Skin of body (tissue), 2 donors: ENCODE results near the gene PRPF19. TPM values are rescaled to one million over a fixed set of nuclear protein-coding genes. Genes with fewer than 3 reads are reported as not detected.

ENCODE experiments used
- DNase-seq: peaks from one replicate; lab custom pipeline; 2025; lab: John Stamatoyannopoulos, UW
- total RNA-seq: library from RNA; depleted of rRNA; stranded (reverse); fragments of >200 nt; gene quantifications from one replicate; pipeline ENCODE4 v1.2.3, GENCODE V29; 2014

PRPF19 gene
- total RNA-seq: 31.7 TPM

DNA sequence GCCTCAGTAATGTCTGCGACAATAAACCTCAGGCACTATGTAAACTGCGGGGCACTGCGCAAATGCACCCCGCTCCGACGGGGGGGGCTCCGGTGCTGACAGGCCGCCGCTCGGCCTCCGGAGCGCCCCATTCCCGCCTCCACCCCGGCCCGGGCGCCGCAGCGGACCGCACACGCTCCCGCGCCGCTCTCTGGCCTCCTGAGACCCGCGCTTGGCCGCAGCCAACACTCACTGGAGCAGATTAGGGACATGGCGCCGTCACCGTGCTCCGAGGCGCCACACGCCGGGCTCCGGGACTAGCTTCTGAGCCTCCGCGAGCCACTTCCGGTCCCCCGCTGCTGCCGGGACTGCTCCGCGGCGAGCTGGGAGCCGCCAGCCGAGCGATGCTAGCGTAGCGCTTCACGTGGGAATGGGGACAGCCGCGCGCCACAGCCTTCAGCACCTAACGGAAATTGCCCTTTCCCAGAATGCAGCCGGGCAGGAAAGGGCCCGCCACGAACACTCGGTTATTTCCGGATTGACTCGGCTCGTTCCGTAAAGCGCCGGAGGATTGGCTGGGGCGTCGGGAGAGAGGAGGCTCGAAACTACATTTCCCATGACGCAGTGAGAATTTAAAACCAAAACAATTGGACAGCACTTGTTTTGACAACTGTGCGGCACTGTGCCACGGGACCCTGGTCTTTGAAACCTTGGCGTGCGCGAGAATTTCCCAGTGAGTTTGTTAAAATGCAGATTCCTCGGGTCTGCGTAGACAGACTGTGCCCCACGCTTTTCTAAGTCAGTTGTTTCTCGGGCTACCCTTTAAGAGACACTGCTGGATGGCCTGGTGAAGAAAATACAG is at the start of gene PRPF19:
TSS of gene PRPF19 (minus strand) at position 454 of the 841 bp plus-strand sequence. CDS start at position 251, 203 bp downstream.
- peak; percentile 97 for DNase-seq

DNA sequence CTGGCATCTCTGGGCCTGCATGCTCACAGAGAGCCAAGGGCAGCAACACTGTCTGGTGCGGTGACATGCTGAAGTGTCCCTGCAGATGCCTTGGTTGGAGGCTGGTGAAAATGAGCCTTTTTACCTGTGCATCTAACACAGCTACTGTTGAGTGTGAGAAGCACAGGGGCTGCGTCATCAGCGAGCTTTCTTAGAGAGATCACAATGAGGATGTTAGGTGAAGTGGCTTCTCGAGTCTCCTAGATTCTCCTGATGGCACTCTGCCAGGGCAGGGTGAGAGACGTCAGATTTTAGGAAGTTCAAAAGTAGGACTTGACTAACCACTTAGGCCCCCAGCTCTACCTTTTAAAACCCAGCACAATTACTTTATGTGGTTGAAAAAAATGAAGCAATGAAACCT is 49.2 kb upstream of the PRPF19 start:
- DNase-seq: no peak

DNA sequence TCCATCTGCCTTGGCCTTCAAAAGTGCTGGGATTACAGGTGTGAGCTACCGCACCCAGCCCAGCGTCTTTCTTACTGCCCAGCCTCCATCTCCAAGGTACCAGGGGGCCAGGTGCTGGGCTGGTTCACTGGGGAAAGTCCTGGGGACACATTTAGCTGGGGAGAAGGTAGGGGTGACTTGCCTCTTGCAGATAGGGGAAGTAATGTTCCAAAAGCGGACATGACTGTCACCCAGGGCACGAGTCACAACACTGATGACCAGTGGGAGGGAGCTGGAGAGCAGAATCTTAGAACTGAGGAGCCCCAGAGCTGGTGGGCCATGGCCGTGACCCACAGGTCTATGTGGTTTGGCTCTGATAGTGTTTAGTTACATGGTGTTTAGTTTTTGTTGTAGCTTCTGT is 48.0 kb upstream of the PRPF19 start:
- no peak for DNase-seq

DNA sequence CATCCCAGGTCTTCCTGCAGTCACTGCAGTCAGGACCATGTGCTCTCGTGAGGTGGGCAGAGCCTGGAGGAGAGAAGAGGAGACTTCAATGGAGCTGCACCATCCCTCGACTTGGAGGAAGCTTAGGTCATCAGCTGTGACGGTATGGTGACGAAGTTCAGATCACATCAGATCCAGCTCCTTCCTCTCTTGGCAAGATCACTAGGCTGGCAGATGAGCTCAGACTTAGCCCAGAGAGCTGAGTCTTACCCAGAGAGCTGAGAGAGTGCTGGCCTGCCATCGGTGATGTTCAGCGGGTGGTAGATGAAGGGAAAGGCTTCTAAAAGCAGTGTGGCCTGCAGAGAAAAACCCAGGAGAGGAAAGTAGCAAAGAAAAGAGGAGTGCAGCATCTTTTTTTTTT is 47.4 kb upstream of the PRPF19 start:
- DNase-seq: no peak

DNA sequence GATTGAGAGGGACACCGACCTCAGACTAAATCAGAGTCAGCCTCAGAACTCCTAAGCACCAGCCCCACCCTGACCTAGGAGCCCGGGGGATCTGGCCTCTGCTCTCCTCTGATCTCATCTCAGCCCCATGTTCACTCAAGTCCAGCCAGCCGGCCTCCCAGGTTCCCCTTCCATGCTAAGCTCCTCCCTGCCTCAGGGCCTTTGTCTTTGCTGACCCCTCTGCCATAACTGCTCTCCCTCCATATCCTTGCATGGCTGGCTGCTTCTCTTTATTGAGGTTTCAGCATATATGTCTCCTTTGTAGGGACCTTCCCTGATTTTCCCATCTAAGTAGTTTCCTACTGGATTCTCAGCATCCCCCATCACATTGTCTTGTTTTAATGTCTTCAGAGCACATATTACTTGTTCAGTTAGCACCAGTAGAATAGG is 46.4 kb upstream of the PRPF19 start:
- DNase-seq: no peak

DNA sequence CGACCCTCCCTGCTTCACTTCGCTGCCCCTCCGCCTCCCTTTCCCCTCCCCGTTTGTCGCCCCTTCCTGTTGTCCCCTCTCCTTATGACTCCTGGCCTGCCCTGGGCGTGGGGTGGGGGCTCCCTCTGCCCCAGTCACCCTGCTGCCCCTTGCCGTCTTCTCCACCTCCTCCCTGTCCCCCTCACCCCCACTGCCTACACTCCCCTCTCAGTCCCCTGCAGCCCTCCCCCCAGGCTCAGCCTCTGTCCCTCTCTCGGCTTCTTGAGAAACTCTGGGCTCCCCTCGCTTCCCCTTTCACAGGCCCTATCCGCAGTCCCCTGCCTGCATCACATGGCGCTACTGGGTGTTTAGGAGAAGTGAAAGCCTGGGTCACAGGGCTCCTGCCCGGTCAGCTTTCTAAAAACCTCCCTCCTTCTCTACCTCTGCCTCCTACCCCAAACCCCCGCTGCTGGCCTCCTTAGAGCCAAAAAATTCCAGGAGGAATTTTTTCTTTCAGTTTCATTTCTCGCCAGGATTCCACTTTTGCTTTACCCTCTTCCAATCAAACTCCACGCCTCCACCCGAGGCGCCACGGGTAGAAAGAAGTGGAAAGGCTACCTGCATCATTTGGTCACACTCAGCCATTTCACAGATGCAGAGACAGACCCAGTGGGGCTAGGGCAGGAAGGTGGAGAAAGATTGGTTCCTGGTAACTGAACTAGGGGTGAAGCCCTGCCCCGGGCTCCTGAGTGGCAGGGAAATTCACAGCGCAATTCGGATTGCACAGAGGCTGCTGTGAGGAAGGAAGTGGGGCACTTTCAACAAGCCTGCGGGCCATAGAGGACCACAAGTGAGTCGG is 45.7 kb upstream of the PRPF19 start, which contains the start of gene SLC15A3:
TSS of gene SLC15A3 (minus strand) at position 273 of the 838 bp plus-strand sequence. CDS start 625 bp downstream, outside the sequence.
- peak; percentile 33 for DNase-seq

DNA sequence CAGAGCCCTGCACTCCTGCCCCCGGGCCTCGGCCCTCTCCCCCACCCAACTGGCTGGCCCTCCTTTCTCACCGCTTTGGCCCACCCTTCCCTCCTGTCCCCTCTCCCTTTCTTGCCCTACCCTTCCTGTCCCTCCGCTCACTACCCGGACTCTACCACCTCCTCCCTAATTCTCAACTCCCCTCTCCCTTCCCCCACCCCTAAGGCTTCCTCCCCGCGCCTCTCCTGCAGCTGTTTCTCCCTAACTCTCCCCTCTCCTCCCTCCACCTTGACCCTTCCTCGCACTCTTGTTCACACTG is 45.2 kb upstream of the PRPF19 start:
- no peak for DNase-seq

DNA sequence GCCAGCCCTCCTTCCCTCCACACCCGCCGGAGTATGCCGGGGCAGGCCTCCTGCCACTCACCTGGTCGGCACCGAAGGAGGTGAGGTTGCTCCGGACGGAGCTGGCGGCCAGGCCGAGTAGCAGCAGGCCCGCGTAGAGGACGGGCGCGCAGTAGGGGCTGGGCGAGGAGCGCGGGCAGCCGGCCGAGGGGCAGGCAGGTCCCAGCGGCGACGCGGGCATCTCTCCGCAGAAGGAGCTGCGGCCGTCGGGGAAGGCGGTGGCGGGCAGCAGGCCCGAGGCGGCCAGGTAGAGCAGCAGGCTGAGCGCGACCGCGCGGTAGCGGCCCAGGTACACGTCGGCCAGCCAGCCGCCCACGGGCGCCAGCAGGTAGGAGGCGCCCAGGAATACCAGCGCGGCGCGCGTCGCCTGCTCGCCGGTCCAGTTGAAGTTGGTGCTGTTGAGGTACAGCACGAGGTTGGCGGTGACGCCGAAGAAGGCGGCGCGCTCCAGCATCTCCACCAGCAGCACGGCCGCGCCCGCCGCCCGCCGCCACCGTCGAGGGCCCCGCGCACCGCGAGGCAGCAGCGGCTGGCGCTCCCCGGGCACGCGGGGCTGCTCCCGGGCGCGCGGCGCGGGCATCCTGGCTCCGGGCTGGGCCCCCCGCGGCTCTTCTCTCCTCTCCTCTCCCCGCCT is 44.7 kb upstream of the PRPF19 start:
- DNase-seq: no peak

DNA sequence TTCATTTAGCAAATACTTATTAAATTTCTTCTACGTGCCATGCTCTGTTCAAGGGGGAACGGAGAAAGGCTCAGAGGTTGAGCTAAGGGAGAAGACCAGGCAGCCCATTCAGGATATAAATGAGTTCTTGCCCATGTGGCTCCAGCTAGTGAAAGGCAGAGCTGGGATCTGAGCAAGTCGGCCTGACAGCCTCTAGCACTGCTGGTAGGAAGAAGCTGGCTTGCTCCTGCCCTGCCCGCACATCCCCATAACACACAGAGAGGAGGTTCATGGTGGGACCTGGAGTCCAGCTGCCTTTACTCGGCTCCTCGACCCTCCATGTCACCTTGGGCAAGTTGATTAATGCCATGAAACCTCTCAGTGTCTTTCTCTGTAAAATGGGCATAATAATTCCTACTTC is 43.6 kb upstream of the PRPF19 start:
- no peak for DNase-seq

DNA sequence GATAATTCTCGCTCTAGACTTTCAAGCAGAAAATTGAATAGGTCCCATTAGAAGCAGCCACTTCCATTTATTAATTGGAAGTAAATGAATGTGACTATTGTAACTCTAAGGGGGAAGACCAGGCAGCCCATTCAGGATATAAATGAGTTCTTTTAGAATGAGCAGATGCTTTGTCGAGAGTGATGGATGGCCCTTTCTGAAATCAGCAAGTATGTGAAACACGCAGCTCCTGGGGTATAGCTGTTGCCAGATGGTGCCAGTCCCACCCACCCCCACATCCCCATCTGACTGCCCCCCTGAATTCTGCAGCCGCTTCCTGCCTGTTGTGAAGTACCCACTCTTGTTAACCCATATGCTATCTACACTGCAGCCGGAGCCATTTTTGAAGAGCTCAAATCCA is 41.9 kb upstream of the PRPF19 start:
- DNase-seq: peak; percentile 14

DNA sequence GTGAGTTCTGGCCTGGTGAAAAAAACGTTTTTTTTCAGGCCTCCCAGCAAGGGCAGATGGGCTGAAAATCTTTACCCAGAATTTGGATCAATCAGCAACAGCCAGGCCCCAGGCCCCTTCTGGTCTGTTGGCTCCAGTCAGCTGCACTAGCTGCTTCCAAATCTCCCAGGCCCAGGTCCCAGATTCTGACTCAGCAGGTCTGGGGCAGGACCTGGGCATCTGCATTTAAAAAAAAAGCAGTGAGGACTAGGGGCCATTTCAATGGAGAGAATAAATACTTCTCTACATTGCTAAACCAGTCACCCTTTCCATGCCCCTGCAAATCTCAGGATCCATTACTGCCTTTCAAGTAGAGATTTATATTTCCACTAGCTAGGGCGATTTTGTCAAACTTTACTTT is 41.3 kb upstream of the PRPF19 start:
- no peak for DNase-seq

DNA sequence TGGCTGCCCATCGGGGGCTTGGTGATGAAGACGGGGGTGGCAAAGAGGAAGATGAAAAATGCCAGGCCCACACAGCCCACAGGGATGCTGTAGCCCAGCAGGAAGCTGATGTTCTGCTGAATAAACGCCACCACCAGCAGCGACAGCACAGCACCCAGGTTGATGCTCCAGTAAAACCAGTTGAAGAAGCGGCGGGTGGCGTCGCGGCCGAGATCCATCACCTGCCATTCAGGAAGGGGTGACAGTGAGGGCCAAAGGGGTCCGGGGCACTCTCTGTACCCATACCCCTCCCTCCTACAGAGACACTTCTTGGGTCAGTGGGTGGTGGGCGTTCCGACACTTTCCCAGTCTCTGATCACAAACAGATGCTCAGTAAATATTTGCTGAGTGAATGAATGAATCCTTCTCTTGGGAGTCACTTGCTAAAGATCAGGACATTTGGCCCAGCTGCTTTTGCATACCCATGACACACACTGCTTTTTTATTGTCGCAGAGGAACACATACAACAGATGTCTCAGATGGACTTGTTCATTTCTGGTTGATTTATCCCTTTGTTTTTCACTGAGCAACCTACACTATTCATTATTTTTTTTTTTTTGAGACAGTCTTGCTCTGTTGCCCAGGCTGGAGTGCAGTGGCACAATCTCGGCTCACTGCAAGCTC is 40.3 kb upstream of the PRPF19 start:
- DNase-seq: peak; percentile 80

DNA sequence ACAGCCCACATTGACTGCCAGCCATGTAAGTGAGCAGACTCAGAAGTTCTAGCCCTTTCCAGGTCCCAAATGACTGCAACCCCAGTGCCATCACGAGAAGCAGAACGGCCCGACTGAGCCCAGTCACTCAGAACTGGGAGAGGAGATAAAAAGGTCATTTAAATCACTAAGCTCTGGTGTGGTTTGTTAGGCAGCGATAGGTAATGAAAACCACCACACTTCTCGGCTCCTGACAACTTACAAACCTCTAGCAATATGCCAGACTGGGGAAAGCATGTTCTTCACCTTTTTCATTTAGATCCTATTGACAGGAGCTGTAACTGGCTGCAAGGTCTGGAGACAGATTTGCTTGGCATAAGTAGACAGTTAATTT is 38.9 kb upstream of the PRPF19 start:
- no peak for DNase-seq

DNA sequence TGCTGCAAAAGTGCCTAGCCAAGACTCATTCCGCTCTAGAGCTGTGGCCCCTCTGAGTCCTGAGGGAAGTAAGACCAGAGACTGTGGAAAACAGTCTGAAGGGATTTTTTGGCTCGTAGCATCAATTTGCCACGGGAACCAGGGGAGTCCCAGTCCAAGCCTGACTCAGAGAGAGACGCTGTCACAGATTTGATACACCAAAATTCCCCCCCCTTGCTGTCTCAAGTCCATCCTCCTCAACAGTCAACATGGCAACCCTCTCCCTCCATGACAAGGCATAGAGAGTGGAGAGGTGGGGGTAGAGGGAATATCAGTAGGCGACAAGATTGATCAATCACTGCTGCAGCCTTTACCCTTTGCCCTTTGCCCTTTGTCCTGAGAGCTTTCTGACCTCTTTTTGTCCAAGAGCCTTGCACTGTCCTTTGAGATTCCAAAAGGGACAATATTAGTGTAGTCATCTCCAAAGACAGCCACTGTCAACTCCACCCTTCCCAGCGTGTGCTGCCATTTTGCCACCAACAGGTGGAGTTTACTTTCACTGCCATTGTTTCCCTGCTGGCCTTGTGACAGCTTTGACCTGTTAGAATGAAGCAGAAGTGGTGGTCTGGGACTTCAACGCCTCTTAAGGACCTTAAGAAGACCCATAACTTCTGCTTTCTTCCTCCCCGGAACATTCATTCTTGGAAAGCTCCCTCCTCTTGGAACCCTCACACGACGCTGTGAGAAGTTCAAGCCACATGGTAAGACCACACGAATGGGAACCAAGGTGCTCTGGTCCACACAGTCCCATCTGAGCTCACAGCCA is 38.3 kb upstream of the PRPF19 start:
- DNase-seq: no peak

DNA sequence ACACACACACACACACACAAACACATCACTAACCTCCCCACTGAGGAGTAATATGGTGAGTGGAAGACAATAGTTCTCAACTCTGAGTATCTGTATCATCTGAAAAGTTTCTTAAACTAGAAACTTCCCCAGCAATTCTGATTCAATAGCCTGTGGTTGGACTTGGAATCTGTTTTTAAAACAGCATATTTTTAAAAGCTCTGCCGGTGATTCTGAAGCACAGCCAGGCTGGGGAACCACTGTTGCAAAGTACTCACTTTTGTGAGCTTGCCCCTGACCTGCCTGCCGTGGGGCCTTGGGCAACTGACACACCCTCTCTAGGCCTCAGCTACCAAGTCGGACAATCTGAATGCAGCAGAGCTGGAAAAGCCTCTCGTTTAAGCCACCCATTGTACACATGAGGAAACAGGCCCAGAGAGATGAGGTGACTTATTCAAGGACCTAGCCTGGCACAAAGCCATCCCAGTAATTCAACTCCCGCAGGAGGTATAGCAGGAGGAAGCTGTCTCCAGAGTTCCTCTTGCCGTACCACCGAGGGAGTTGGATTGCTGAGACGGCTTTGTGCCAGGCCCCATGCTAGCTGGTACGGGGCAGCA is 36.7 kb upstream of the PRPF19 start:
- no peak for DNase-seq

DNA sequence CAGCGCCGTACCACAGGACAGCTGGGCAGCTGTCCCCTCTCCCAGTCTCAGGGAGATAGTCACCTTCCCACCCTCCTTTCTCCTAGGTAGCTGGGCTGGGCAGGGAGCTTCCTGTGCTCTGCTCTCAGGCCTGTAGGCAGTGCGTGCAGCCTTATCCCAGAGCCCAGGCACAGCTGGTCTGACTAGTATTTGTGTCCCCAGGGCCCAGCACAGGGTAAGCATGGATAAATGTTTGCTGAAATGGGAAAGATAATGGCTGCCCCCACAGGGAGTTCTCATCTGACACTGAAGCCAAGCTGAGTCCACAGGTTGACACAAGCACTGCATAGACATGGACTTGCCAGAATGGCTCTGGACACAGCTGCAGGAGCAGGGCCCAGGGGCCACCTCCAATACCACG is 35.8 kb upstream of the PRPF19 start:
- no peak for DNase-seq

DNA sequence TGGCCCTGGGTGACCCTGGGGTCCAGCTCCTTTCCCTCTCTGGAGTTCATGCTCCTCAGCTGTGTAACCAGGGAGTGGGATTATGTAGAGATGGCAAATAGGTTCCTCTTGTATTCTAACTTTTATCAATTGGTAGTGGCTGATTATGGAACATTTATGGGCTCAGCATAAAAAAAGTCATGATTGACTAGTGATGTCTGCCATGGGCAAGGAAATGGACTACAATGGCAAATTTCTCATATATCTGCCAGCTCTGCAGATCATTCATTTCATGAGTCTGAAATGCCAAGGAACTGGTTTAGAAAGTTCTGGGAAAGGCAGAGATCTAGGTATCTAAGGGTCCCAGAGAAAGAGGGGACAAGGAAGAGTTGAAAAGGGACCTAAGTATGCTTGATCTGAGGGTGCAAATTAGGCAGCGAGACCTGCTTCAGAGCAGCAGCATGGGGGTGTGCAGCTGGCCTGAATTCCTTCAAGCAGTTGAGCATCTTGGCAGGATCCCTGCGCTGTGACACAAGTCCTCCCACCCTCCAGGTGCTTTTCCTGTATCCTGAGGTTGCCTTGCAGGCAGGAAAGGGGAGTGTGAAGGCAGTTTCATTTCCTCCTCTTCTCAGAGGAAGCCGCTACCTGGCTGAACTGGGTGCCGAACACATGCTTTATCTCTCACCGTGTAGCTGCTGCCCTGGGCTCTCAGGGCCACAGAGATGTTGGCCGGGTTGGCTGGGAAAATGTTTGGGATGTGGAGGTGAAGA is 35.2 kb upstream of the PRPF19 start:
- no peak for DNase-seq

DNA sequence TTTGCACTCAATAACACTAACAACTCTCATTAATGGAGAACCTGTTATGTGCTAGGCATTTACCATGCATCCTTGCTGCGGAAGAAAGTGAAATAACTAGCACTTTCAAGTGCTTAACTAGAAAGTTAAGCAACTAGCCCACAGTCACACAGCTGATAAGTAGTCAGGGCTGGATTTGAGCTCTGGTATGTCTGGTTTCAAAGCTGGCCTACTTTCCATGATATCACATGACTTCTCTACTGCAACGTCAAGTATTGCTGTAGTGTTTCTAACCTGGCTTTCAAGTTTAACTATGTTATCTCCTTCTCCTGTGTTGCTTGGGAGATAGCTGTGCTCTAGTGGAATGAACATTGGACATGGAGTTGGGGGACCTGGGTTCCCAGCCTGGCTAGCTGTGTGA is 33.5 kb upstream of the PRPF19 start:
- DNase-seq: no peak

DNA sequence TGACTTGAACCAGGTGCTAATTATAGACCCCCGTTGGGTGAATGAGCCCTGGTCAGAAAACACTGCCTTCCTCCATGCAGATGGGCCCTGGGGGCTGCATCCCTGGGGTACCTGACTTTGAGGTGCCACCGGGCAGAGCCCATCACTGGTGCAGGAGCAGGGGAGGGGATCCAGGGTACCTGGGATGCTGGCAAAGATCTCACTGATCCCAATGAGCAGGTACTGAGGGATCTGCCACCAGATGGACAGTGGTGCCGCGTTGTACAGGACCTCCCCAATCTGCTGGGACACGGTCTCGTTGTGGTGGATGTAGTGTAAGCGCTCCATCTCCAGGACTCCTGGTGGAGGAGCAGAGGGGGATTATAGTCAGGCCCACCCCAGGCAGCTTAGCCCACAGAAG is 32.9 kb upstream of the PRPF19 start:
- DNase-seq: no peak

DNA sequence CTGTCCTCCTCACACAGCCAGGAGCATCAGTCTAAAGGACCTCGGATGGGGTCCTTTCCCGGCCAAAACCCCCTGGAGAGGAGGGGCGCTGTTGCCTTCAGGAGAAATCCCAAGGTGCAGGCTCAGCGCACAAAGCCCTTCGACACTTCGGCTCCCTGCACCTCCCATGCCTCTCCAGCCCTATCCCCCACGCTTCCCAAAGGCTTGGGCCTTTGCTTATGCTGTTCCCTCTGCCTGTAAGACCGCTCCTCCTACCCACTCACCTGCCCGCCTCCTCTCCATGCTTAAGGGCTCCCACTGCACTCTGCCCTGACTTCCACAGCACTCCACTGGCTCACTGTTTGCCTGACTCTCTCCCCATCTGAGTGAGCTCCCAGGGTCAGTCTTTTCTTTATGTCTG is 32.1 kb upstream of the PRPF19 start:
- no peak for DNase-seq
